Retinal pigment epithelial cell (primary cell): Measurements from ENCODE around the gene WFDC1.

Source experiments
- DNase-seq: peaks from one replicate; pipeline ENCODE4 v3.0.0-alpha.2; 2010; ENCODE audit warnings: low read depth
- H3K4me3 ChIP-seq: 2 replicates; pipeline ENCODE4 v1.5.1; 2011; ENCODE audit warnings: mild to moderate bottlenecking, low read length, control low read depth, moderate library complexity
- TF ChIP-seq, protein P1 (sequence below): conservative IDR thresholded peaks from 2 replicates; pipeline ENCODE4 v1.5.1; 2011; ENCODE audit warnings: low read depth, low read length, control low read depth, inconsistent platforms

Gene WFDC1

DNA sequence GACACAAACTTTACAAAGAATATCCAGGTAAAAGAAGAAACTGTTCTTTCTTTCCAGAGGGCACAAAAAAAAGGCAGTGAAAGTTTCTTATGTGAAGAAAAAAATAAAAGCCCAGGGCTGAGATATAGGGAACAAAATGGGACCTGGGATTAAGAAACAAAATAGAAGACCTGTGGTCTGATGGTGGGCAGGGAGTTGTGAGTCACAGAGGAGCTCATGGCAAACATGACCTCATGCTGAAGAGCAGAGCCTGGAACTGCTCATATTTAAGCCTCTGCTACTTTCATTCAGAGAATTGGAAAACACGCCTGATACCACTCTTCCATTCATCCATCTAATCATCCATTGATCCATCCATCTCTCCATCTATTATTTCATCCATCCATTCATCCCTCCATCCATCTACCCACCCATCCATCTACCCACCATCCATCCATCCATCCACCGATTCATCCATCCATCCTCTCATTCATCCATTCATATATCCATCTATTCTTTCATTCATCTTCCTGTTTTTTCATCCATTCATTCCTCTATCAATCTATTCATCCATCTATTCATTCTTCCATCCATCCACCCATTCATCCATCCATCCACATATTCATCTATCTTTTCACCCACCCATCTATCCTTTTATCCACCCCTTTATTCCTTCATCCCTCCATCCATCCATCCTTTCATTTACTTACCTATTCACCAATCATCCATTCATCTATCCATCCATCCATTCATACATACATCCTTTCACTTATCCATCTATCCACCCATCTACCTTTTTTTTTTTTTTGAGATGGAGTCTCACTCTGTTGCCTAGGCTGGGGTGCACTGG lies 30.0 kb downstream of the WFDC1 start:
- no peak for DNase-seq
- TF ChIP-seq, protein P1, sequence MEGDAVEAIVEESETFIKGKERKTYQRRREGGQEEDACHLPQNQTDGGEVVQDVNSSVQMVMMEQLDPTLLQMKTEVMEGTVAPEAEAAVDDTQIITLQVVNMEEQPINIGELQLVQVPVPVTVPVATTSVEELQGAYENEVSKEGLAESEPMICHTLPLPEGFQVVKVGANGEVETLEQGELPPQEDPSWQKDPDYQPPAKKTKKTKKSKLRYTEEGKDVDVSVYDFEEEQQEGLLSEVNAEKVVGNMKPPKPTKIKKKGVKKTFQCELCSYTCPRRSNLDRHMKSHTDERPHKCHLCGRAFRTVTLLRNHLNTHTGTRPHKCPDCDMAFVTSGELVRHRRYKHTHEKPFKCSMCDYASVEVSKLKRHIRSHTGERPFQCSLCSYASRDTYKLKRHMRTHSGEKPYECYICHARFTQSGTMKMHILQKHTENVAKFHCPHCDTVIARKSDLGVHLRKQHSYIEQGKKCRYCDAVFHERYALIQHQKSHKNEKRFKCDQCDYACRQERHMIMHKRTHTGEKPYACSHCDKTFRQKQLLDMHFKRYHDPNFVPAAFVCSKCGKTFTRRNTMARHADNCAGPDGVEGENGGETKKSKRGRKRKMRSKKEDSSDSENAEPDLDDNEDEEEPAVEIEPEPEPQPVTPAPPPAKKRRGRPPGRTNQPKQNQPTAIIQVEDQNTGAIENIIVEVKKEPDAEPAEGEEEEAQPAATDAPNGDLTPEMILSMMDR: no peak
- H3K4me3 ChIP-seq: no peak overlapping the region

DNA sequence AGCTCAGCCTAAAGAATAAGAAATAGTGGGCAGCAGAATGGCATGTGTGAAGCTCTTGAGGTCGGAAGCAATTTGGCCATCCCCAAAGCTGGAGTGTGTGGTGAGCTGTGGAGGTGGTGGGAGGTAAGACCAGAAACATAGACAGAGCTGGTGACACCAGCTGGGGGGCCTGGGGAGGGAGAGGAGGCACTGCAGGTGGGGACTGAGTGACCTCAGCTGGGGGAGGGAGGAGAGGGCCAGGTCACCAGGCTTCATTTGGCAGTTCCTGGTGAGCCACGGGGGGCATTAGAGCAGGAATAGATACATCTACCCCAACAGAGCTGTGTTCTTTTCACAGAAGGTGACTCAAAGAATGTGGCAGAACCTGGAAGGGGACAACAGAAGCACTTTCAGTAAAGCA lies 31.9 kb downstream of the WFDC1 start:
- H3K4me3 ChIP-seq: no peak overlapping the region
- DNase-seq: no peak
- TF ChIP-seq, protein P1: no peak

DNA sequence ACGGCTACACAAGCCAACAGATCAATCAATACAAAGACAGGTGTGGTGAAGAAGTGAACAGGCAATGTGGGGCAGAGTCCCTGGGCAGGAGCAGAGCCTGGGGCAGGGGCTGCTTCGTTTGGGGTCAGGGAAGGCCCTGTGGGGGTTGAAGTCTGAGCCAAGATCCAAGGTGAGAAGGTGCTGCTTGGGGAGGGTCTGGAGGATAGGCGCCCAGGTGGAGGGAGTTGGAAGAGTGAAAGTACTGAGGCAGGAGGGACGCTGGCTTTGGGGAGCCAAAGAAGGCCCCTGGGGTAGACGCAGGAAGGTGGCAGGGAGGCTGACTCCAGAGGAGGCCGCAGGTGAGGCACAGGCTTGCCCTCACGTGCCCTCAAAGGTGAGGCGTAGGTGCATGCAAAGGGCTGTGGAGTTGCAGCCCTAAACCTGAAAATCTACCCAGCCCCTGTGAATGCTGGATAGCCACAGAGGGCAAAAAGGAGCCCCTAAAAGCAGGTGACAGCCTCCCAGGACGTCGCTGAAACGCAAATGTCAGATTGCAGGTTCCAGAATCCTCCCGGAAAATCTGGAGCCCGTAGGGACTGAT lies 33.3 kb downstream of the WFDC1 start:
- DNase-seq: no peak
- TF ChIP-seq, protein P1: no peak

DNA sequence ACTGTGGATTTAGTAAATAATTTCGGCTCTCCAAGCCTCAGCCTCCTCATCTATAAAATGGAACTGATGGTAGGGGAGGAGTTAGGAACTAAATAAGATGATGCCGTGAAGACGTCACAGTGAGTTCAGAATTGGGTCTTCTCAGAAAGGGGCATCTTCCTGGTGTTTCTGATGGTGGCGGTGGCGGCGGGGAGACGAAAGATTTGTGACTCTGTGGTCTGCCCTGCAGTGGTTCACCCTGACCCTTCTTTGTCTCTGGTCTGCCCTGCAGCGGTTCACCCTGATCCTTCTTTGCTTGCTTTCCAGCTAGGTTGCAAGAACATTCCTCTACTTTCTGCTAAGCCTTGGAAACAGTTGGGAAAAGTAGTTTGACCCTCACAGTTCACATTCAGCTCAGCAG lies 34.3 kb downstream of the WFDC1 start:
- DNase-seq: no peak
- no peak overlapping the region for H3K4me3 ChIP-seq
- TF ChIP-seq, protein P1: no peak

More for the DNA sequence above, 33.3 kb downstream of the WFDC1 start:
- no peak overlapping the region for H3K4me3 ChIP-seq

DNA sequence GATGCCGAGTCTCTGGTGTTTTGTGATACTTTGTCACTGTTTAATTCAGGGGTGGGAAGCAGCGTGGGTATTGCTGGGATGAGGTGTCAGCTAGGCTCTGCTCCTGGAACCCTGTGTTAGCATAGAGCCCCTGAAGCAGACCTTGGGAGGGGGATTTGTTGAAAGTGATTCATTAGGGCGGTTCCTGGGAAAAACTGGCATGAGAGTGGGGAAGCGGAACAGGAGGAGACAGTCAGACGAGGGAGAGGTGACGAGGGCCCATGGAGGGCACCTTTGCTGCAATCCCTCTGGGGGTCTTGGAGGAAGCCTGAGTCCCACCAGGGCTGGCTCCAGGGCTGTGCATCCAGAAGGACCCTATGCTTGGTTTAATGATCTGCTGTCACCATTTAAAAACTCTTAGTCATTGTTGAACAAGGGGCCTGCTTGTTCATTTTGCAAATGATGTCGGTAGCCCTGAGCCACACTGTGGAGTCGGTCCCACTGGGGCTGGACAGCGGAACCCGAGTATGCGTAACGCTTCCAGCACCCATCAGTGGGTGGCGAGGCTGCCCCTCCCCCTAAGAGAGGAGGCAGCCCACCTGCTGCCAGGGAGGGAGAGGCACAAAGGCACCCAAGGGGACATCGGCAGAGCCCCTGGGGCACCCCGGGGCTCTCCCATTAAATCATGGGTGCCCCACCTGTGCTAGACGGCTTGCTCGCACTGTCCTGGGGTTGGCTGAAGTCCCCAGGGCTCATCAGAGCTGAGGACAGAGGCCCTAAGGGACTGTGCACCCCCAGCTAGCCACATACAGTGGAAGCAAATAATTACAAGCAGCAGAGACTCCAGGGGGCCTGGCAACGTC lies 35.4 kb downstream of the WFDC1 start:
- TF ChIP-seq, protein P1: no peak
- H3K4me3 ChIP-seq: no peak overlapping the region
- DNase-seq: no peak

DNA sequence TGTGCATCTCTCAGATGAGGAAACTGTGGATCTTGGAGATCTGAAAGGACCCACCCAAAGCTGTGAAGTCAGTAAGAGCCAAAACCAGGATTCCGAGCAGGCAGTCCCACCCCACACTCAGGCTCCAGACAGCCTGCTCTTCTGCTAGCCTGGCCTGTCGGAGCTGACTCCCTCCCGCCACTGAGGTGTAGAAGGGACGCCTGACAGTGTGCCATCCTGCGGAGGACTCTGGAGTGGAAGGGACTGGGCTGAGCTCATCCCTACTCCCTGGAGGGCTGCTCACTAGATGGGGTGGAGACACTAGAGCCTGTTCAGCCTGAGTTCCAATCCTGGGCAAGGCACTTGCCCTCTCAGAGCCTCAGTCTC lies 36.0 kb downstream of the WFDC1 start:
- TF ChIP-seq, protein P1: no peak
- H3K4me3 ChIP-seq: no peak overlapping the region
- DNase-seq: no peak
